GM20000 (cell line): Measurements from ENCODE around the gene USP25.

Source experiments
- DNase-seq: peaks from one replicate; pipeline ENCODE4 v3.0.0; 2012; ENCODE audit warnings: low spot score
- TF ChIP-seq, protein P1 (sequence below): IDR thresholded peaks from 2 replicates; pipeline ENCODE4 v1.5.1; 2012; ENCODE audit warnings: mild to moderate bottlenecking, control low read depth; ENCODE audit errors: extremely low read depth, missing control alignments

The USP25 gene

DNA sequence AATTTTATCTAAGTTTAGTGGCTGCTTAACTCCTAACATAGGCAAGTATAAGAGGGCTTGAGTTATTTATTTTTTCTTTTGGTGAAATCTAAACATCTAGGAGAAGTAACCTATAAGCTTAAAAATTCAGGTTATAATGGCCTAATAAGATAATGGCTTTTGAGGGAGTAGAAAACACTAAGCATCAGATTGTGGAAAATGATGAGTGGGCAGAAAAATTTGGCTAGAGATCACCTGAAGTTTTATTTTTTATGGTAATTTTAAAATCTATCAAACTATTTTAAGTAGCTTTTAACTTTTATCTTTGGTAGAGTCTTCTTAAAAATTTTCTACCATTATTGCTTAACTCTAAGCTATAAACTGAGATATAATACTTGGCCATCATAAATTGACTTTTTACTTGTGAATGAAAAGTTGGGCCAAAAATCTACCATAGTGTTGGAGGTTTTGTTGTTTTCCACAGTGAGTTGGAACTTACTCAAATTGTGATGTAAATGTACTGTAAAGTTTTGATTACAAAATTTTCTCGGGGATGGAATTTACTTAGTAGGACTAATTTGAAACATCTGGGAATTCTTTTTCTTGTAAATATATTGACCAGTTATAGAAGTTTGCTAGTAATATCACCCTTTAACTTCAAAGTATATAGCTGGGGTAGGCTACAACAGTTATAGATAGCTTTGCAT lies 63.9 kb downstream of the USP25 start:
- no peak for DNase-seq
- TF ChIP-seq, protein P1, sequence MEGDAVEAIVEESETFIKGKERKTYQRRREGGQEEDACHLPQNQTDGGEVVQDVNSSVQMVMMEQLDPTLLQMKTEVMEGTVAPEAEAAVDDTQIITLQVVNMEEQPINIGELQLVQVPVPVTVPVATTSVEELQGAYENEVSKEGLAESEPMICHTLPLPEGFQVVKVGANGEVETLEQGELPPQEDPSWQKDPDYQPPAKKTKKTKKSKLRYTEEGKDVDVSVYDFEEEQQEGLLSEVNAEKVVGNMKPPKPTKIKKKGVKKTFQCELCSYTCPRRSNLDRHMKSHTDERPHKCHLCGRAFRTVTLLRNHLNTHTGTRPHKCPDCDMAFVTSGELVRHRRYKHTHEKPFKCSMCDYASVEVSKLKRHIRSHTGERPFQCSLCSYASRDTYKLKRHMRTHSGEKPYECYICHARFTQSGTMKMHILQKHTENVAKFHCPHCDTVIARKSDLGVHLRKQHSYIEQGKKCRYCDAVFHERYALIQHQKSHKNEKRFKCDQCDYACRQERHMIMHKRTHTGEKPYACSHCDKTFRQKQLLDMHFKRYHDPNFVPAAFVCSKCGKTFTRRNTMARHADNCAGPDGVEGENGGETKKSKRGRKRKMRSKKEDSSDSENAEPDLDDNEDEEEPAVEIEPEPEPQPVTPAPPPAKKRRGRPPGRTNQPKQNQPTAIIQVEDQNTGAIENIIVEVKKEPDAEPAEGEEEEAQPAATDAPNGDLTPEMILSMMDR, result no peak

DNA sequence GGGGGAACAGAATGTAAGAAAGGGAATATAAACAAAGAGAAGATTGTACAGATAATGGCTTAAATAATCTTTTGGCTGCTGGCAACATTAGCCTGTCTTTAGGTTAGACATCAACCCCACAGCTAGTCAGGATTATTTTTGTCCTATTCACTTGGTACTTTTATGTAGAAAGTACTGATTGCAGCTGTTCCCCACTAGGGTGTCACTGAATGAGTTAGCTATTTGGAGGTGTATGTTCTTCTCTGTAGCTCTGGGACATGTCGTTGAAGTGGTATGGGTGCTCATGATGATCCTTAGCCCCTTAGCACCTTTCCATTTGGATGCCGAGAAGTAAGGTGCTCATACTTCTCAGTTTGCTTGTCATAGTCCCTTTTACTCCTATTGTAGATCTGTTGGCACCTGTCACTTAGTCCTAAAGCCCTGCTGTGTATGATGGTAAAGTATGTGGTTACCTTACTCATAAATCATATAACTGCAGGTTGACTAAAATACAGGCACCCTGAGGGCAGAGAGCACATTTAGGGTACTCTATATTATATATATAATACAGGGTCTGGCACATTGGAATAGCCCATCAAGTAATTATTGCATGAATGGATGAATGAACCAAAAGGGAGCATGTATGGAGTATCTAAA lies 64.6 kb downstream of the USP25 start:
- DNase-seq, result no peak
- TF ChIP-seq, protein P1, result no peak

DNA sequence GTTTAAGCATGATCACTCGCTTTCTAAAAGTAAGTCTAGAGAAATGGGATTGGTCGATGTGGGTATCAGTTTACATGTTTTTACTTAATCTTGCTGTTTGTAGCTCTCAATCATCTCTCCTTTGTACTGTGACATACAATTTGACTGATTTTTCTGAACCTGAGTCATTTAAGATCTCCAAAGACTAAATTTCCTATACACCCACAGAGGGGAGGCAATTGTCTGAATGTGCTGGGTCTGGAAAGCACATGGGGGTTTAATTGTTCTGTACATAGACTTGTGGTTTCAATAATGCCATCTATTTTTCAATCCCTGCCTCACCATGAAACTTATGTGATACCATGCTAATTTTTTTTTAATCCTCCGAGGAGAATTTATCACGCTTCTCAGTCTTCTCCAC lies 65.8 kb downstream of the USP25 start:
- no peak for DNase-seq
- TF ChIP-seq, protein P1, result no peak

DNA sequence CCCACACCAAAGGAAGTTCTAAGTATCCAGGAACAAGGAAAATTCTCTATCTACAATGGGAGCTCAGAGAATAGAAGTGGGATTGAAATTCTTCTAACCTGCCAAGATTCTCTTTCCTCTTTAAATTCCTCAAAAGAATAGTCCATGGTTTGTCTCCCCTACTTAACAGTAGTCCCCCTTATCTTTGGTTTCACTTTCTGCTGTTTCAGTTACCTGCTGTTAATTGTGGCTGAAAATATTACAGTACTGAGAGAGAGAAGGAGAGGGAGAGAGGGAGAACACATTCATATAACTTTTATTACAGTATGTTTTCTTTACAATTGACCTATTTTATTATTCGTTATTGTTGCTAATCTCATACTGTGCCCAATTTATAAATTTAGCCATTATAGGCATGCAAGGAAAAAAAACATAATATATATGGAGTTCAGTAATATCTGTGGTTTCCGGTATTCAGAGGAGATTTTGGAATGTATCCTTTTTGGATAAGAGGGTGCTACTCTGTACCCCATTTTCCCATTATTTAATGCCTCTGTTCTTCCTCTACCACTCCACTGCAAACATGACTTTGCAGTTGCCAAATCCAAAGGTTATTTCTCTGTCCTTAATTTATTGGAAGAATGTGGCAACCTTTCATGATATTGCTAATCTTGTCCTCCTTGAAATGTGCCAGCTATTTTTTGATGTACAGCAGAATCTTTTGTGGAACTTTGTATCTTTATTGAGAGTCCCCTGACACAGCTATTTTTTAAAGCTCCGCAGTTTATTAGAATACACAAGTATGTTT lies 68.0 kb downstream of the USP25 start:
- TF ChIP-seq, protein P1, result no peak
- no peak for DNase-seq

DNA sequence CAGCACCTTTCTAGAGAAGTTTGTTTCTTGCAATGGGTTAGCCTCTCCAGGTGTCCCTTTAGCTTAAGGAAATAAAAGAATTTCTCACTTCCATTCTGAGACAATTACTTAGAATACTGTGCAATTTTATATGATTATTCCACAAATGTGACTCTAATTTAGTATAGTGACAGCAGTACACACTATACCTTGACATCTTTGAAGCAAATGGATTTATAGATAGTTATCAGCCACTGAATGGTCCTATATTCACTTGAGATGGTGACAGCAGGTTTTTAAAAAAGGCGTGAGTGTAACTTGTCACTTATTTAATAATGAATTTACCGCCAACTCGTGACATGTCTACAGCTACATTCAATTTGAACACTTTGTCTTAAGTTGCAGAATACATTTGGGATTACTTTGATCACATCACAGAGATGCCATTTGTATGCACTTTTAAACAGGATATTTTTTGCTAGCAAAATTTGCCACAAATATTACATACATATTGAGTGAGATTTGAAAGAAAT lies 71.6 kb downstream of the USP25 start:
- TF ChIP-seq, protein P1, result no peak
- DNase-seq, result no peak

DNA sequence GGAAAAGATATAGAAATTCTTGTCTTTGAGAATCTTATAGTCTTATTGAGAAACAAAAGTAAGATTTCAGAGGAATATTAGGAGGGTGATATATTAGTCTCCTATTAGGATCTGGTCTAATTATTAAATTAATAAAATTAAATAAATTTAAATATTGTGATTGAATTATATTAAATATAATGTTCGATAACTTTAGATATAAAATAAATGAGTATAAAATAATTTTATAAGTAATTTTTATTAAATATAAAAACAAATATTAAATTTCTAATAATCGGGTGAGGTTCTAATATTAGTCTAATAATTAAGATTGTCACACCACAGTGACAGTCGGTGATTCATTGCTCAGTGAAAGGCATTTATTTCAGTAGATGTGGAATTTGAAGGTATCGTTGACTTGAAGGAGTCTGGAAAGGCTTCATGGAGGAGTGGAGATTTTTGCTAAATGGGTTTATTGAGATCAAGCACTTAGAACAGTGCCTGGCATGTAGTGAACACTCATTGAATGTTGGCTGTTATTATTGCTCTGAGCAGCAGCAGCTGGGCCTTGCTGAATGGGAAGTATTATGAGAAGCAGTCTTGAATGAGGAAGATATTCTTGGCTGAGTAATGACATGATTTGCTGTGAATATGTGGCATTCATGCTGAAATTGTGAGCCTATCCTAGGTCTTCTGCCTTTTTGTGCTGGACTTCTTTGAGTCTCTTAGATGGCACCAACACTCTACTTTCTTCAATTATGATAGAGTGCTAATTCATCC lies 74.6 kb downstream of the USP25 start:
- DNase-seq, result no peak

More for the DNA sequence above, 74.6 kb downstream of the USP25 start:
- TF ChIP-seq, protein P1, result no peak
